Astrocyte (in vitro differentiated cells and primary cell): ENCODE data around the gene RALGPS1. TPM values are rescaled to one million over a fixed set of nuclear protein-coding genes. Genes with fewer than 3 reads are reported as not detected.

ENCODE experiments used
- DNase-seq: peaks from one replicate; pipeline ENCODE4 v3.0.0-alpha.2; 2010; ENCODE audit warnings: low read depth
- FAIRE-seq: peaks from 2 replicates; lab custom pipeline; 2011; peaks lifted over from hg19 to GRCh38; lab: Jason Lieb, UNC
- H2AFZ ChIP-seq: 2 replicates; pipeline ENCODE4 v1.6.0; 2012; ENCODE audit warnings: low read depth, low read length, inconsistent platforms
- H3K27ac ChIP-seq: 2 replicates; pipeline ENCODE4 v1.5.1; 2011; ENCODE audit warnings: low read depth, low read length, inconsistent platforms
- H3K27me3 ChIP-seq: 2 replicates; pipeline ENCODE4 v1.6.0; 2011; ENCODE audit warnings: low read length, inconsistent platforms; ENCODE audit not compliant: insufficient read depth
- H3K36me3 ChIP-seq: 2 replicates; pipeline ENCODE4 v1.5.1; 2011; ENCODE audit warnings: low read length, inconsistent platforms; ENCODE audit not compliant: insufficient read depth
- H3K4me1 ChIP-seq: 2 replicates; pipeline ENCODE4 v1.5.1; 2011; ENCODE audit warnings: low read length, inconsistent platforms; ENCODE audit not compliant: insufficient read depth
- H3K4me2 ChIP-seq: 2 replicates; pipeline ENCODE4 v1.6.0; 2012; ENCODE audit warnings: low read length, inconsistent platforms
- H3K4me3 ChIP-seq: 2 replicates; pipeline ENCODE4 v1.5.1; 2011; ENCODE audit warnings: low read depth, mild to moderate bottlenecking, low read length, inconsistent platforms; ENCODE audit not compliant: insufficient read depth
- H3K79me2 ChIP-seq: 2 replicates; pipeline ENCODE4 v1.6.0; 2012; ENCODE audit warnings: mild to moderate bottlenecking, low read length, inconsistent platforms; ENCODE audit not compliant: insufficient read depth
- H3K9ac ChIP-seq: 2 replicates; pipeline ENCODE4 v1.6.0; 2012; ENCODE audit warnings: mild to moderate bottlenecking, low read length, inconsistent platforms
- H3K9me3 ChIP-seq: 2 replicates; pipeline ENCODE4 v1.5.1; 2012; ENCODE audit warnings: low read depth, mild to moderate bottlenecking, low read length, inconsistent platforms; ENCODE audit not compliant: insufficient read depth
- H4K20me1 ChIP-seq: 2 replicates; pipeline ENCODE4 v1.6.0; 2012; ENCODE audit warnings: low read length, inconsistent platforms; ENCODE audit not compliant: insufficient read depth
- H3K27ac Mint-ChIP-seq: one replicate; pipeline ENCODE4 v1.8.0; 2021; ENCODE audit warnings: mild to moderate bottlenecking, mixed read lengths; ENCODE audit not compliant: unreplicated experiment
- H3K27me3 Mint-ChIP-seq: one replicate; pipeline ENCODE4 v1.8.0; 2021; ENCODE audit warnings: low read depth, mixed read lengths; ENCODE audit not compliant: unreplicated experiment
- H3K36me3 Mint-ChIP-seq: one replicate; pipeline ENCODE4 v1.8.0; 2021; ENCODE audit warnings: low read depth, mixed read lengths; ENCODE audit not compliant: unreplicated experiment
- H3K4me1 Mint-ChIP-seq: one replicate; pipeline ENCODE4 v1.8.0; 2021; ENCODE audit warnings: low read depth, mixed read lengths; ENCODE audit not compliant: unreplicated experiment
- H3K4me3 Mint-ChIP-seq: one replicate; pipeline ENCODE4 v1.8.0; 2021; ENCODE audit warnings: mild to moderate bottlenecking, moderate library complexity, mixed read lengths; ENCODE audit not compliant: unreplicated experiment
- H3K9me3 Mint-ChIP-seq: one replicate; pipeline ENCODE4 v1.8.0; 2021; ENCODE audit warnings: mild to moderate bottlenecking, mixed read lengths; ENCODE audit not compliant: unreplicated experiment
- EZH2 ChIP-seq: IDR thresholded peaks from 2 replicates; pipeline ENCODE4 v1.6.1; 2012; ENCODE audit warnings: mild to moderate bottlenecking, low read length, inconsistent platforms; ENCODE audit not compliant: insufficient read depth
- total RNA-seq: library from RNA; stranded (reverse); gene quantifications from 2 replicates; pipeline ENCODE4 v1.2.1, GENCODE V29; 2021
- TF ChIP-seq, protein P1 (sequence below): IDR thresholded peaks from 2 replicates; pipeline ENCODE4 v1.5.1; 2011; ENCODE audit warnings: low read depth, mild to moderate bottlenecking, inconsistent platforms, low read length, moderate library complexity; ENCODE audit not compliant: insufficient read depth

Gene RALGPS1
- total RNA-seq, 1 donor from 2014 or later: 2.8 TPM

DNA sequence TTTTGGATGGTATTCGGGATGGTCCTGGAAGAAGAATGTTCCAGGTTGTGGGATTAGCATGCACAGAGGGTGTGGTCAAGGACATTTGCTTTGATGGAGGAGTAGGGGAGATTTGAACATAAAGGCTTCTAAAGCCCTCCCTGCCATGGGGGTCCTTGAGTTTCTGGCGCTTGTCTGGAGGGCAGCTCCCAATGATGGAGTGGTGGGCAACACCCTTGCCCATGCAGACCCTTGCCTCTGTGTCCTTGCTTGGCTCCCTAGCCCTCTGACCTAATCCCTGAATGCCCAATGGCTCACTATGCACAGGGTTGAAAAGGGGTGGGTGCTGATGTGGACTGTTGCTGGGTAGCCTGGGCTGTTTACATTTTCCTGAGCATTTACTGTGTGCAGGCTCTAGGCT, 66.6 kb downstream of the RALGPS1 start:
- Histone ChIP-seq H3K9me3 (no peaks in the 10 kb centered on the region), H3K36me3 (no peaks in the 10 kb centered on the region), H3K4me3 (no peak overlapping the region), H3K27me3 (no peaks in the 10 kb centered on the region), H3K79me2 (no peaks in the 10 kb centered on the region), H3K27ac (no peak overlapping the region), H4K20me1 (no peaks in the 10 kb centered on the region), H2AFZ (no peak overlapping the region), H3K4me2 (no peak overlapping the region), H3K4me1 (peaks cover 7% of the 10 kb centered on the region), H3K9ac (no peak overlapping the region)
- Mint-ChIP-seq H3K4me3 (no peak overlapping the region), H3K9me3 (peaks cover 2% of the 10 kb centered on the region), H3K27ac (no peak overlapping the region), H3K4me1 (peaks cover 7% of the 10 kb centered on the region), H3K27me3 (peaks cover 2% of the 10 kb centered on the region), H3K36me3 (no peaks in the 10 kb centered on the region)
- FAIRE-seq: no peak
- DNase-seq: no peak
- no peak for TF ChIP-seq EZH2
- TF ChIP-seq, protein P1, sequence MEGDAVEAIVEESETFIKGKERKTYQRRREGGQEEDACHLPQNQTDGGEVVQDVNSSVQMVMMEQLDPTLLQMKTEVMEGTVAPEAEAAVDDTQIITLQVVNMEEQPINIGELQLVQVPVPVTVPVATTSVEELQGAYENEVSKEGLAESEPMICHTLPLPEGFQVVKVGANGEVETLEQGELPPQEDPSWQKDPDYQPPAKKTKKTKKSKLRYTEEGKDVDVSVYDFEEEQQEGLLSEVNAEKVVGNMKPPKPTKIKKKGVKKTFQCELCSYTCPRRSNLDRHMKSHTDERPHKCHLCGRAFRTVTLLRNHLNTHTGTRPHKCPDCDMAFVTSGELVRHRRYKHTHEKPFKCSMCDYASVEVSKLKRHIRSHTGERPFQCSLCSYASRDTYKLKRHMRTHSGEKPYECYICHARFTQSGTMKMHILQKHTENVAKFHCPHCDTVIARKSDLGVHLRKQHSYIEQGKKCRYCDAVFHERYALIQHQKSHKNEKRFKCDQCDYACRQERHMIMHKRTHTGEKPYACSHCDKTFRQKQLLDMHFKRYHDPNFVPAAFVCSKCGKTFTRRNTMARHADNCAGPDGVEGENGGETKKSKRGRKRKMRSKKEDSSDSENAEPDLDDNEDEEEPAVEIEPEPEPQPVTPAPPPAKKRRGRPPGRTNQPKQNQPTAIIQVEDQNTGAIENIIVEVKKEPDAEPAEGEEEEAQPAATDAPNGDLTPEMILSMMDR: no peak

DNA sequence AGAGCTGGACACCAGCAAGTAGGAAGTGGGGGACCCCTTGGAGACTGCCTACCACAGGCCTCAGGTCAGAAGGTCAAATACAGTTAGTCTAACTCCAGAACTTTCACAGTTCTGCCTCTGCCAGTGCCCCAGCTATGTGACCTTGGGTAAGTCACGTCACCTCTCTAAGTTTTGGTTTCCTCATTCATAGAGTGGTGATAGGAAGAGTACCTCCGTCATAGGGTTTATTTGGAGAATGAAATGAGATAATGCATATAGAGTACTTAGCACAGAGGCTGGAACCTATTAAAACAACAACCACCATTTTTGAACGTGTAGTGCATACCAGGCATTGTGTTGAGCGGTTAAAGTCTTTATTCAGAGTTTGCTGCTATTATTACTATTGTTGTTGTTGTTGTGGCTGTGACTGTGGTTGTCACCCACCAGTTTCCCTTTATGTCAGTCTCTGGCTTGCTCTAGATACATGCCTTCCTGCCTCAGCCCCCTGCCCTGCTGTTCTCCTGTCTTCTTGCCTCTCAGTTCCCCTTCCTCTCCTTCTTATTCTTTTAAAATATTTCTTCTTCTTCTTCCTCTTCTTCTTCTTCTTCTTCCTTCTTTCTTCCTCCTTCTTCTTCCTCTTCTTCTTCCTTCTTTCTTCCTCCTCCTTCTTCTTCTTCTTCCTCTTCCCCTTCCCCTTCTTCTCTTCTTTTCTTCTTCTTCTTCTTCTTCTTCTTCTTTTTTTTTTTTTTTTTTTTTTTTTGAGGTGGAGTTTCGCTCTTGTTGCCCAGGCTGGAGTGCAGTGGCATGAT, 67.8 kb downstream of the RALGPS1 start:
- H3K27me3 Mint-ChIP-seq: peaks cover 2% of the 10 kb centered on the region

More for the DNA sequence above, 67.8 kb downstream of the RALGPS1 start:
- Histone ChIP-seq H3K79me2 (no peaks in the 10 kb centered on the region), H3K9ac (no peak overlapping the region), H3K4me2 (no peak overlapping the region), H3K27ac (no peak overlapping the region), H3K9me3 (no peaks in the 10 kb centered on the region), H3K36me3 (no peaks in the 10 kb centered on the region), H3K27me3 (no peaks in the 10 kb centered on the region), H2AFZ (no peak overlapping the region), H3K4me3 (no peak overlapping the region), H3K4me1 (peaks cover 13% of the 10 kb centered on the region), H4K20me1 (no peaks in the 10 kb centered on the region)
- TF ChIP-seq EZH2: no peak
- TF ChIP-seq, protein P1: no peak
- H3K9me3 Mint-ChIP-seq: peaks cover 2% of the 10 kb centered on the region
- DNase-seq (no peak), FAIRE-seq (no peak)
- no peaks in the 10 kb centered on the region for H3K36me3 Mint-ChIP-seq
- peaks cover 14% of the 10 kb centered on the region for H3K4me1 Mint-ChIP-seq
- H3K4me3 Mint-ChIP-seq: no peak overlapping the region
- H3K27ac Mint-ChIP-seq: no peak overlapping the region
